ENCODE data around the gene ARHGEF12.

The ARHGEF12 gene

GRCh38 chr11:120372296-120372695 is 36.1 kb downstream of the ARHGEF12 start:
- H3K4me3 ChIP-seq (ENCODE audit: low read depth in 1 of 2, low read length in 1 of 2): no peak overlapping the region
- H3K4me1 ChIP-seq (ENCODE audit: control insufficient read depth in 1 of 2, insufficient read depth in 1 of 2, low read depth in 1 of 2, low read length in 1 of 2): no peaks in the 10 kb centered on the region
- H3K27ac ChIP-seq: no peak overlapping the region
- no peaks in the 10 kb centered on the region for H3K36me3 ChIP-seq
- H3K9me3 ChIP-seq: no peaks in the 10 kb centered on the region
- no peak for TF ChIP-seq CTCF (IDR thresholded peaks at IDR 0.05)
- peaks cover 51% of the 10 kb centered on the region for H3K27me3 ChIP-seq

- Histone ChIP-seq H3K27me3 (peaks cover 42% of the 10 kb centered on the region), H3K27ac (no peak overlapping the region), H3K4me1 (ENCODE audit: control insufficient read depth in 1 of 2, insufficient read depth in 1 of 2, low read depth in 1 of 2, low read length in 1 of 2) (no peaks in the 10 kb centered on the region), H3K4me3 (ENCODE audit: low read depth in 1 of 2, low read length in 1 of 2) (no peak overlapping the region), H3K36me3 (no peaks in the 10 kb centered on the region), H3K9me3 (no peaks in the 10 kb centered on the region)
- TF ChIP-seq CTCF (IDR thresholded peaks at IDR 0.05): no peak
Measured at GRCh38 chr11:120375076-120375475, 38.9 kb downstream of the ARHGEF12 start.

- no peak overlapping the region for H3K4me3 ChIP-seq (ENCODE audit: low read depth in 1 of 2, low read length in 1 of 2)
- no peak overlapping the region for H3K27ac ChIP-seq
- H3K9me3 ChIP-seq: no peaks in the 10 kb centered on the region
- no peak for TF ChIP-seq CTCF (IDR thresholded peaks at IDR 0.05)
- no peaks in the 10 kb centered on the region for H3K36me3 ChIP-seq
- H3K27me3 ChIP-seq: peaks cover 34% of the 10 kb centered on the region
- no peaks in the 10 kb centered on the region for H3K4me1 ChIP-seq (ENCODE audit: control insufficient read depth in 1 of 2, insufficient read depth in 1 of 2, low read depth in 1 of 2, low read length in 1 of 2)
Measured at GRCh38 chr11:120376547-120377182, 40.5 kb downstream of the ARHGEF12 start.

GRCh38 chr11:120378474-120378873 is 42.3 kb downstream of the ARHGEF12 start:
- H3K27ac ChIP-seq: no peak overlapping the region
- no peaks in the 10 kb centered on the region for H3K4me1 ChIP-seq (ENCODE audit: control insufficient read depth in 1 of 2, insufficient read depth in 1 of 2, low read depth in 1 of 2, low read length in 1 of 2)
- no peaks in the 10 kb centered on the region for H3K9me3 ChIP-seq
- no peak overlapping the region for H3K4me3 ChIP-seq (ENCODE audit: low read depth in 1 of 2, low read length in 1 of 2)
- peaks cover 26% of the 10 kb centered on the region for H3K27me3 ChIP-seq
- H3K36me3 ChIP-seq: no peaks in the 10 kb centered on the region
- TF ChIP-seq CTCF (IDR thresholded peaks at IDR 0.05): no peak

GRCh38 chr11:120381401-120381800 is 45.2 kb downstream of the ARHGEF12 start:
- H3K4me3 ChIP-seq (ENCODE audit: low read depth in 1 of 2, low read length in 1 of 2): no peak overlapping the region
- H3K9me3 ChIP-seq: no peaks in the 10 kb centered on the region
- H3K36me3 ChIP-seq: no peaks in the 10 kb centered on the region
- H3K27me3 ChIP-seq: peaks cover 35% of the 10 kb centered on the region
- no peak overlapping the region for H3K27ac ChIP-seq
- H3K4me1 ChIP-seq (ENCODE audit: control insufficient read depth in 1 of 2, insufficient read depth in 1 of 2, low read depth in 1 of 2, low read length in 1 of 2): no peaks in the 10 kb centered on the region
- TF ChIP-seq CTCF (IDR thresholded peaks at IDR 0.05): no peak
